Neural cell (in vitro differentiated cells): ENCODE data around the gene GTPBP3.

Experiments used
- EP300 ChIP-seq: fragments of 450-650 bp; conservative IDR thresholded peaks from 2 replicates; pipeline ENCODE4 v1.6.1; 2014; ENCODE audit warnings: antibody characterized with exemption, mild to moderate bottlenecking, moderate library complexity; ENCODE audit not compliant: poor library complexity, severe bottlenecking
- REST ChIP-seq: IDR thresholded peaks from 2 replicates; pipeline ENCODE4 v1.6.1; 2012; ENCODE audit warnings: borderline replicate concordance
- TF ChIP-seq, protein P1 (sequence below): fragments of 450-650 bp; IDR thresholded peaks from 2 replicates; pipeline ENCODE4 v1.5.1; 2014; ENCODE audit warnings: antibody characterized with exemption, mild to moderate bottlenecking, moderate library complexity; ENCODE audit not compliant: poor library complexity, severe bottlenecking

DNA sequence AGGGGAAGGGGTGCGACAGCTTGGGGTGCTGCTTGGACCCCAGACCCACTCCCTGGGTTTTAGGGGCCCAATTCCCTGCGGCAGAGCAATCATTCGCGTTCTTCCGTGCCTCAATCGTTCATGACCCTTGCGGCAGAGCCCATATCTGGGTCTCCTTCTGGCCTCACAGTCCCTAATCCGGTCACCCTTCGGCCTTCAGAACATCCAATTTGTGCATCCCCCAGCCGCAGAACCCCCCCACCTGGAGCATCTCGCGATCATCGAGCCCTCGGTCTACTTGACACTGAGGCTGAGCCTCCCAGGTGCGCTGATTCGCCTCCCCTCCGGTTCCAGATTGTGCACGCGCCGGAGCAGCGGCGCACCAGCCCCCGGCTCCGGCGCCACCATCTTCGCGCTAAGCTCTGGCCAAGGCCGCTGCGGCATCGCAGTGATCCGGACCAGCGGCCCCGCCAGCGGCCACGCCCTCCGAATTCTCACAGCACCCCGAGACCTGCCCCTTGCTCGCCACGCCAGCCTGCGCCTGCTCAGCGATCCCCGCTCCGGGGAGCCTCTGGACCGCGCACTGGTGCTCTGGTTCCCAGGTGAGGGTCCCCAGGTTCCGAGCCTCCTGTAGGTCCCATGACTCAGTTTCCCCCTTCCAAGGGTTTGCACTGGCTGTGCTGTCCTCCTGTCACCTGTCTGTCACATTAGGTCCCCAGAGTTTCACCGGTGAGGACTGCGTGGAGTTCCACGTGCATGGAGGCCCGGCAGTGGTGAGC, 501 bp downstream of the GTPBP3 start:
- TF ChIP-seq, protein P1, sequence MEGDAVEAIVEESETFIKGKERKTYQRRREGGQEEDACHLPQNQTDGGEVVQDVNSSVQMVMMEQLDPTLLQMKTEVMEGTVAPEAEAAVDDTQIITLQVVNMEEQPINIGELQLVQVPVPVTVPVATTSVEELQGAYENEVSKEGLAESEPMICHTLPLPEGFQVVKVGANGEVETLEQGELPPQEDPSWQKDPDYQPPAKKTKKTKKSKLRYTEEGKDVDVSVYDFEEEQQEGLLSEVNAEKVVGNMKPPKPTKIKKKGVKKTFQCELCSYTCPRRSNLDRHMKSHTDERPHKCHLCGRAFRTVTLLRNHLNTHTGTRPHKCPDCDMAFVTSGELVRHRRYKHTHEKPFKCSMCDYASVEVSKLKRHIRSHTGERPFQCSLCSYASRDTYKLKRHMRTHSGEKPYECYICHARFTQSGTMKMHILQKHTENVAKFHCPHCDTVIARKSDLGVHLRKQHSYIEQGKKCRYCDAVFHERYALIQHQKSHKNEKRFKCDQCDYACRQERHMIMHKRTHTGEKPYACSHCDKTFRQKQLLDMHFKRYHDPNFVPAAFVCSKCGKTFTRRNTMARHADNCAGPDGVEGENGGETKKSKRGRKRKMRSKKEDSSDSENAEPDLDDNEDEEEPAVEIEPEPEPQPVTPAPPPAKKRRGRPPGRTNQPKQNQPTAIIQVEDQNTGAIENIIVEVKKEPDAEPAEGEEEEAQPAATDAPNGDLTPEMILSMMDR = no peak
- TF ChIP-seq REST = no peak
- TF ChIP-seq EP300 = no peak
